Tibial nerve (tissue), 3 donors: ENCODE data around the gene NDUFS5.

ENCODE experiments used
- CTCF ChIP-seq, 5 experiments: fragments of 200-600 bp in 3 of 5; fragments of 450-650 bp in 2 of 5; sonication (generic) in 3 of 5; IDR thresholded peaks; one replicate each; pipeline ENCODE4 v1.5.1; 2016 to 2019; ENCODE audit warnings: antibody characterized with exemption in 5 of 5, mild to moderate bottlenecking in 3 of 5, moderate library complexity in 2 of 5
- POLR2A ChIP-seq, 2 donors: fragments of 450-650 bp; IDR thresholded peaks; one replicate each; pipeline ENCODE4 v1.6.1; 2017; ENCODE audit warnings: antibody characterized with exemption in 2 of 2, mild to moderate bottlenecking in 2 of 2, moderate library complexity in 2 of 2

DNA sequence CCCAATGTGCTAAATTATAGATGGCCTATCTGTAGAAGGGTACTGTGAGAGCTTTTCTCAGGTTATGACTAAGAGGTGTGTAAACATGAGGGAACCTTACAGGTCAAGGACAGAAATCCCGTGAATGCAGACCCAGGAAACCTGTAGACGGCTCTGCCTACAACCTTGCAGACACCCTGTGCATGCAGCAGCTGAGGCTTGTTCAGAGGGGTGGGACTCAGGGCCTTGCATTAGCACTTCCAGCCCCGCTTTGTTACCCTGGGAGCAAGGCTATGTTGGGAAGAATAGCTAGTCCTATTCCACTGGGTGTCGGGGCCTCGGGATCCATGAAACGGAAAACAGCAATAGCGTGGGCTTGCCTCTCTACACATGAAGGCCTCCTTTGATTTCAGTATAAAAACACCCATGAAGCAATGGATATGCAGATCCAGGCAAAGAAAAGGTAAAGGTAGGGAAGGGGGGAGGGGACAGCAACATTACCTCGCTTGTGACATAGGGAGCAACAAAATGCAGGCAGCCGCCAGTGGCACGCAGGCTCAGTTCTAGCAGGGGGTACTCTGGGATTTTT is 9.5 kb upstream of the NDUFS5 start:
- TF ChIP-seq CTCF (IDR thresholded peaks at IDR 0.05): no peak
- no peak for TF ChIP-seq POLR2A (IDR thresholded peaks at IDR 0.05)
